Fibroblast of peridontal ligament (primary cell): Measurements from ENCODE around the gene HOXB9.
A peak's percentile ranks its signal among the peaks of the same experiment; 100 is the strongest.

Source experiments
- DNase-seq: peaks from one replicate; pipeline ENCODE4 v3.0.0-alpha.2; 2010; ENCODE audit errors: extremely low read depth

The HOXB9 gene

DNA sequence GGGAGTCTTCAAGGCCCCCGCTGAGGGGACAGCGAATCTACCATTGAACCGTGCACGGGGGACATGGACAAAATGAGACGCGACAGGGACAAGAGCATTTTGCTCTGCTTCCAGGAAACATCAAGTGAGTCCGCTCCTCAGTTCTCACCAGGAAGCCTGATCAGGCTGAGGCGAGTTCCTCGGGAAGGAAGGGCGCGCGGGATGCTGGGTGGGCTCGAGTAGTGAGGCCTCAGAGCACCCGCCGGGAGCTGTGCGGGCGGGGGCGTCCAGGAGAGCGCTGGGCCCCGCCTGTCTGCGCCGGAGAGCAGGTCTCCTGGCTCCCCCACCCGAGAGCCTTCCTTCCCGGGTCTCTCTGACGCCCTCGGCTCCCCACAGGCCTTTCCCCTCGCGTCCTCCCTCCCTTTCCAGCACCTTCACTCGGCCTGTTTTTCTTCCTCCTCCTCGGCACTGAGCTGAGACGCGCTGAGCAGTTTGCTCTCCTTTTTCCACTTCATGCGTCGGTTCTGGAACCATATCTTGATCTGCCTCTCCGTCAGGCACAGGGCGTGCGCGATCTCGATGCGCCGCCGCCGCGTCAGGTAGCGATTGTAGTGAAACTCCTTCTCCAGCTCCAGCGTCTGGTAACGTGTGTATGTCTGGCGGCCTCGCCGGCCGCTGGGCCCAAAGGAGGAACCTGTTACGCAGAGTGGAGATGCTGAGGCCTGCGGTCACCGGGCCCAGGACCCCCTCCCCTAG lies 30.0 kb downstream of the HOXB9 start:
- DNase-seq, result no peak

DNA sequence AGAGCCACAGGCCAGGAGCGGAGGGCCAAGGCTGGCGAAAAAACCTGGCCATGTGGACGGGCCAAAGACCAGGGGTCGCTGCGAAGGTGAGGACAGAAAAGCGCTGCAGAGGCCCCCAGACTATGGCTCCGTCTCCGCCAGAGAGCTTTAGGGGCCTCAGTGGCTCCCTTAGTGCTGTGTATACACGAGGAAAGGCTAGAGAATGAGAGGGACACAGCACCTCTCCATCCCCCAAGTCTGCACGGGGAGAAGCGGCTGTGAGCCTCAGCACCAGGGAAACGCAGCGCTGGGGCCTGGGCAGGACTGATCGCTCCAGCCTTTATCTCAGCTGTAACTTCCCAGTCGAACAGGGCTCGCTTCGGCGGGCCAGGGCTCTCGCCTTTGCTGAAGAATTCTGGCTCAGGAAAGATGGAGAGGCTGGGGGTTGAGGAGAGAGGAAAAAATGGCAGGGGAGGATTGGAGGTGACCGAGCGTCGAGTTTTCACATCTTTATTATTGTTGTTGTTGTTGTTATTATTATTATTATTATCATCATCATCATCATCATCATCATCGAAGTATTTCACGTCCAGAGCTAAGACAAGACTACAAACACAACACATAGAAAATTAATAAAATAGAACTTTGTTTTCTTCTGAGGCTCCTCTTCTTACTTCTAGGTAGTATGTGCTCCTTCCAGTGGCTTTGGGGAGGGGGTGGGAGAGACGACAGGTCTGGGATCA lies 30.7 kb downstream of the HOXB9 start:
- DNase-seq, result no peak

GRCh38 chr17:48594538-48595277 lies 31.4 kb downstream of the HOXB9 start:
- no peak for DNase-seq

GRCh38 chr17:48593840-48594537 lies 32.2 kb downstream of the HOXB9 start:
- DNase-seq, result peak; percentile 37

DNA sequence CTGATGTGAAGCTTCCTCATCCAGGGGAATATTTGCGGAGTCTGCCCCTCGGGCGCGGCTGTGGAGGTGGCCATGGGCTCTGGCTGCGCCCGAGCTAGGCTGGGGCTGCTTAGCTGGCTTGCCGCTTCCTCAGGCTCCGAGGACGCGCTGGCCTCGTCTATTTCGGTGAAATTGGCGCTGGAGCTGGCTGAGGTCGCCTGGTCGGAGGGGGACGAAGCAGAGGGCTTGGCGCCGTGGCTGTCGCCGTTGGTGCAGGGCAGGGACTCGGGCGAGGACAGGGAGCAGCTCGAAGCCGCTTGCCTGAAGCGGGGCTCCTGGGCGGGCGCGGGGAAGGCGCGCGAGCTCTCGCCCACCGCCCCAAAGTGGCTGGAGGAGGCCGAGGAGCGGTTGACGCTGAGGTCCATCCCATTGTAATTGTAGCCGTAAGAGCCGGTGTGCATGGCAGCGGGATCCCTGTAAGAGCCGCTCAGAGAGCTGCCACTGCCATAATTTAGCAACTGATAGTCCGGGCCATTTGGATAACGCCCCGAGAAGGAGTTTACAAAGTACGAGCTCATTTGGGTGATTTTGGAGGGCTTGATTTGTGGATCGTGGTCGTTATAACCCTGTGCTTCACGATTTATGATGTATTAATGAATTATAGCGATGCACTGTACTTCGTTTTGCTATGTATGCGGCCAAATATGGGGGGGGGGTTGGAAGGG lies 32.9 kb downstream of the HOXB9 start, which contains the start of gene HOXB5:
Gene HOXB5 (minus strand): TSS at position 654 of the 704 bp plus-strand sequence. CDS start 97 bp downstream, at position 557.
- DNase-seq, result no peak

- DNase-seq, result no peak
Observed at GRCh38 chr17:48592577-48592976, 33.6 kb downstream of the HOXB9 start.

DNA sequence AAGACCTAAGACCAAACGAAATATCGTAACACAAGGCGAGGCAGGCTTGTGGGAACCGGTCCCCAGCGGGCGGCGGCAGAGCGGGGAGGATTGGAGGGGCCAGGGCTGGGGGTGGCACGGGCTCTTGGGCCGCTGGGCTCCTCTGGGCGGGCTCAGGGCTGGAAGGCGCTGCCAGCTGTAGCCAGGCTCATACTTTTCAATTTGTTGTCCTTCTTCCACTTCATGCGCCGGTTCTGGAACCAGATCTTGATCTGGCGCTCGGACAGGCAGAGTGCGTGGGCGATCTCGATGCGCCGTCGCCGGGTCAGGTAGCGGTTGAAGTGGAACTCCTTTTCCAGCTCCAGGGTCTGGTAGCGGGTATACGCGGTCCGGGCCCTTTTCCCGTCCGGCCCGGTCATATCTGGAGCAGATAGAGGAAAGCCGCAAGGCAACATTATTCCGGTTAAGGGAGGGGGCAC lies 34.1 kb downstream of the HOXB9 start:
- DNase-seq, result no peak

DNA sequence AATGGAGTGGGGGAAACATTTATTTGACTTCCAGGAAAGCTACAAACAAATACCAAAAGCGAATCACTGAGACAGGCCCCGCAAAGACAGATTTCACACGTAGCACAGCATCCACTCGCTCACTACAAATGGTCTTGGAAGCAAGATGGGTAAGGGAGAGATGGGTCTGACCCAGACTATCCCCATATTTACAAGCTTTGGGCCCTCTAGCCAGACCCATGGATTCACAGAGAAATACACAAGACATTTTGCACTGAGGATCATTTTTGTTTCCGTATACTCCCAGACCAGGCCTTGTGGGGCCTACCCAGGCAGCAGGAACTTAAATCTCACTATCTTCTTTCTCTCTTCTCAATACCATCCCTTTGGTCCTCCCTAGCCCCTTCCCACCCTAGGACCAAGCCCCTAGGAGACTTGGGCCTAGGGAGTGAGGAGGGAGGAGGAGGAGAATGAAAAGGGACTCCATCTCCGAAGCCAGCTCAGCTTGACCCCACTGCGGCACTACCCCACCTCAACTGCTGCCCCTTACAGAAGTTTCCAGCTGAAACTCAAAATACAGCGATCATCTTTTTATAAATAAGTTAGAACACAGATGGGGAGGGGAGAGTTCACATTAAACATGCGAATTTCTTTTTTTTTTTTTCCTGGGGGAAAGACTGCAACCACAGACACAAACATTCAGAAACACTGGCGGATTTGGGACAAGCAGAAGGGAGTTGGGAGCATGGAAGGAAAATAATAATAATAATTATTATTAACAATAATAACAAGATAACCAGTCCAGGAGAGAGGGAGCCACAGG lies 34.7 kb downstream of the HOXB9 start:
- no peak for DNase-seq

DNA sequence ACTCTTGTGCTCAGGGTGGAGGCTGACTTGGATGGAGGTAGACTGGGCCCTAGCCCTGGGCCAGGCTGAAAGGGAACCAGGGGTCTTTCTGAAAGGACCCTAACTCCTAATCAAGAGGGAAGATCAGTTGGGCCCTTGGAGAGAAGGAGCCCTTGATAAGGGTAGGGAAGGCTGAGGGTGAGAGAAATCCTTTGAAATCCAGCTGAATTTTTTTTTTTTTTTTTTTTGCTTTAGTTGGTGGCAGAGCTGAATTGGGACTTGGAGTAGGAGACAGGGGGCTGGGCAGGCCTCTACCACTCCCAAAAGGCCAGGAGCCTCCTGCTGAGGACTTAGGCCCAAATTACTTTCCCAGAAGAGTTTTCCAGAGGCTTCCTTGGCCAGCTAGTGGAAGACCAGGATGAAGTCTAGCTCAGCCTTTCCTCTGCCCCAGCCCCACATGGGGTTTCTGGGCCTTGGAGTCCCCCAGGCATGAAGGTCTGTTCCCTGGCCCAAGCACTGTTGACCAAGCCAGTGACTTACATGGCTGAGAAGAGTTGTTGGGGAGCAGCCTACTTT lies 35.5 kb downstream of the HOXB9 start:
- no peak for DNase-seq

GRCh38 chr17:48589831-48590606 lies 36.1 kb downstream of the HOXB9 start, which contains the start of gene HOXB3:
TSS of gene HOXB3 (minus strand) at chr17:48590241. CDS start at chr17:48552474, 37,767 bp downstream.
- DNase-seq, result no peak

DNA sequence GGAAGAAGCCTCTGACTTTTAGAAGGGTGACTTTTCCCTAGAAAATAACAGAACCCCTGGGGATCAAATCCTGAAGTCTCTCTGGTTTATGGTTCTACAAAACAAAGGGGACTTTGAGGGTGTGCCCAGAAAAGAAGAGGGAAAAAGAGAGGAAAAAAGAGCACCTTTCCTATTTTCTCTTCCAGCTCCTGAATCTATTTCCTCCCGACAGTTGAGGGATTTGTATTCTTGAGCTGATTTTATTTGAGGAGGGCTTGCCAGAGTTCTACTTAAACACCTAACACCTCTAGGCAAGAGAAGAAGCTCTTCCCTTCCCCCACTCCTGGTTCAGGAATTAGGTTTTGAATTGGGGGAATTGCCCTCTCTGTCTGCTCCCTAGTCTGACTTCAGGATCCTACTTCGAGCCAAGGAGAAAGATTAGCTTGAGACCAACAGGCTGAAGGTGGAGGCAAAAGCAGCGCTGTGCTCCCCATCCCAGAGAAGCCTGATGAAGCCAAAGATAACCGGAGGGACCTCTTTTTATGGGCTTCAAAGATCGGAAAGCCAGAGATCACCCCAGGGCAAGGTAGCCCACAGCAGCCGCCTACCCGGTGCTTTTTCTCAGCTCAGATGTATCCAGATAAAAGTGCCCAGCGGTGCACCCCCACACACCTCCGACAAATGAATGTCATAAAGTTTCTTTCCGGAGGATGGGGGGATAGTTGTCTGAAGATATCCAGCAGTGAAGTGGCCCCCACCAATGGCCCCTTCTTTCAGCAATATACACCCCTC lies 36.9 kb downstream of the HOXB9 start:
- no peak for DNase-seq

GRCh38 chr17:48588528-48588927 lies 37.6 kb downstream of the HOXB9 start:
- no peak for DNase-seq

DNA sequence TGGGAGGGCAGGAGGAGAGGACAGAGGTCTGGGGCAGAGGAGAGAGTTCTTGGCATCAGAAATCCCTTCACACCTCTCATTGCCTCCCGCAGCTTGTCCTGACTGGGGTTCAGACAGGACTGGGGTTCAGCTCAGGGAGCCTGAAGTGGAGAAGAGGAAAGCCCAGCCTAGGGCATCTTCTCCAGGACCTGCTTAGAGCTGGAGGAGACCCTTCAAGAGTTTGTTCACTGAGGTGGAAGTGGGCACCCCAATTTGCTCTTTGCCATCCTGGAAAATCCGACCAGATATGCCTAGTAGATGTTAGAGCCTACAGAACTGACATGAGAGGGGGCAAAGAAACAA lies 38.1 kb downstream of the HOXB9 start:
- DNase-seq, result no peak

GRCh38 chr17:48587276-48588073 lies 38.7 kb downstream of the HOXB9 start:
- no peak for DNase-seq

- no peak for DNase-seq
Observed at GRCh38 chr17:48586355-48587258, 39.6 kb downstream of the HOXB9 start.

GRCh38 chr17:48584223-48584741 lies 41.9 kb downstream of the HOXB9 start:
- DNase-seq, result no peak
